Liver (tissue), 3 donors: ENCODE data around the gene TEKT2.

Source experiments
- GABPA ChIP-seq, 2 donors: IDR thresholded peaks in 1 of 2; conservative IDR thresholded peaks in 1 of 2; 2 replicates each; pipeline ENCODE4 v1.6.1; 2016; ENCODE audit warnings: antibody characterized with exemption in 2 of 2, mild to moderate bottlenecking in 1 of 2, moderate library complexity in 1 of 2
- RAD21 ChIP-seq, 2 donors: IDR thresholded peaks; 2 replicates each; pipeline ENCODE4 v1.6.1; 2016; ENCODE audit warnings: antibody characterized with exemption in 2 of 2, mild to moderate bottlenecking in 2 of 2
- TAF1 ChIP-seq: conservative IDR thresholded peaks from 2 replicates; pipeline ENCODE4 v1.6.1; 2016; ENCODE audit warnings: antibody characterized with exemption, mild to moderate bottlenecking
- YY1 ChIP-seq: IDR thresholded peaks from 2 replicates; pipeline ENCODE4 v1.6.1; 2016; ENCODE audit warnings: antibody characterized with exemption, mild to moderate bottlenecking
- TF ChIP-seq, protein P1 (sequence below): IDR thresholded peaks from 2 replicates; pipeline ENCODE4 v1.6.1; 2016; ENCODE audit warnings: antibody characterized with exemption
- TF ChIP-seq, protein P2 (sequence below): IDR thresholded peaks from 2 replicates; pipeline ENCODE4 v1.6.1; 2016; ENCODE audit warnings: antibody characterized with exemption
- TF ChIP-seq, protein P3 (sequence below): fragments of 150-350 bp; IDR thresholded peaks from 2 replicates; pipeline ENCODE4 v1.5.1; 2017; ENCODE audit warnings: improper control_type of control experiment, low read depth, low read length; ENCODE audit not compliant: missing input control
- TF ChIP-seq, protein P4 (sequence below): IDR thresholded peaks from 2 replicates; pipeline ENCODE4 v1.6.1; 2016; ENCODE audit warnings: antibody characterized with exemption
- donor health status: healthy.
- donor health status: healthy.

DNA sequence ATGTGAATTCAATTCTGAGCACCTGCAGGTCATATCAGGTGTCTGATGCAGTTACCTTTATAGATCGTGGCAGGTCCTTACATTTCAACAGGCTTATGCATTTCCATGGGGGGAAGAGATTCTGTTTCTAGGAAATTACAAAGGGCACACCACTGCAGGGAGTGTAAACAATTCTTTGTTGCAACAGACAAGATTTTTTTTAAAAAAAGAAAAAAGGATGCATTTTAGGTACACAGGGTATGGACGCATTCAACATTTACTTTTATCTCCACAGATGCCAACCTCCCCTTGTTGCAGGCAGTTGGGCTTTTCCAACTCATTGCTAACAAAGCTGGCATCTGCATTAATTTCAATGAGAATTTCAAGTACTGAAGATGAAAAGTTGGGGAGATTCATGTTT, 13.5 kb upstream of the TEKT2 start:
- TF ChIP-seq, protein P1, sequence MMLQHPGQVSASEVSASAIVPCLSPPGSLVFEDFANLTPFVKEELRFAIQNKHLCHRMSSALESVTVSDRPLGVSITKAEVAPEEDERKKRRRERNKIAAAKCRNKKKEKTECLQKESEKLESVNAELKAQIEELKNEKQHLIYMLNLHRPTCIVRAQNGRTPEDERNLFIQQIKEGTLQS, result no peak
- TF ChIP-seq, protein P2, sequence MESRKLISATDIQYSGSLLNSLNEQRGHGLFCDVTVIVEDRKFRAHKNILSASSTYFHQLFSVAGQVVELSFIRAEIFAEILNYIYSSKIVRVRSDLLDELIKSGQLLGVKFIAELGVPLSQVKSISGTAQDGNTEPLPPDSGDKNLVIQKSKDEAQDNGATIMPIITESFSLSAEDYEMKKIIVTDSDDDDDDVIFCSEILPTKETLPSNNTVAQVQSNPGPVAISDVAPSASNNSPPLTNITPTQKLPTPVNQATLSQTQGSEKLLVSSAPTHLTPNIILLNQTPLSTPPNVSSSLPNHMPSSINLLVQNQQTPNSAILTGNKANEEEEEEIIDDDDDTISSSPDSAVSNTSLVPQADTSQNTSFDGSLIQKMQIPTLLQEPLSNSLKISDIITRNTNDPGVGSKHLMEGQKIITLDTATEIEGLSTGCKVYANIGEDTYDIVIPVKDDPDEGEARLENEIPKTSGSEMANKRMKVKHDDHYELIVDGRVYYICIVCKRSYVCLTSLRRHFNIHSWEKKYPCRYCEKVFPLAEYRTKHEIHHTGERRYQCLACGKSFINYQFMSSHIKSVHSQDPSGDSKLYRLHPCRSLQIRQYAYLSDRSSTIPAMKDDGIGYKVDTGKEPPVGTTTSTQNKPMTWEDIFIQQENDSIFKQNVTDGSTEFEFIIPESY, result no peak
- TF ChIP-seq RAD21 (IDR thresholded peaks at IDR 0.05) (no peak), YY1 (no peak), TAF1 (no peak), GABPA (IDR thresholded peaks at IDR 0.05 in 1 of 2, conservative IDR thresholded peaks at IDR 0.05 in 1 of 2) (no peak)
- TF ChIP-seq, protein P3, sequence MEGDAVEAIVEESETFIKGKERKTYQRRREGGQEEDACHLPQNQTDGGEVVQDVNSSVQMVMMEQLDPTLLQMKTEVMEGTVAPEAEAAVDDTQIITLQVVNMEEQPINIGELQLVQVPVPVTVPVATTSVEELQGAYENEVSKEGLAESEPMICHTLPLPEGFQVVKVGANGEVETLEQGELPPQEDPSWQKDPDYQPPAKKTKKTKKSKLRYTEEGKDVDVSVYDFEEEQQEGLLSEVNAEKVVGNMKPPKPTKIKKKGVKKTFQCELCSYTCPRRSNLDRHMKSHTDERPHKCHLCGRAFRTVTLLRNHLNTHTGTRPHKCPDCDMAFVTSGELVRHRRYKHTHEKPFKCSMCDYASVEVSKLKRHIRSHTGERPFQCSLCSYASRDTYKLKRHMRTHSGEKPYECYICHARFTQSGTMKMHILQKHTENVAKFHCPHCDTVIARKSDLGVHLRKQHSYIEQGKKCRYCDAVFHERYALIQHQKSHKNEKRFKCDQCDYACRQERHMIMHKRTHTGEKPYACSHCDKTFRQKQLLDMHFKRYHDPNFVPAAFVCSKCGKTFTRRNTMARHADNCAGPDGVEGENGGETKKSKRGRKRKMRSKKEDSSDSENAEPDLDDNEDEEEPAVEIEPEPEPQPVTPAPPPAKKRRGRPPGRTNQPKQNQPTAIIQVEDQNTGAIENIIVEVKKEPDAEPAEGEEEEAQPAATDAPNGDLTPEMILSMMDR, result no peak
- TF ChIP-seq, protein P4, sequence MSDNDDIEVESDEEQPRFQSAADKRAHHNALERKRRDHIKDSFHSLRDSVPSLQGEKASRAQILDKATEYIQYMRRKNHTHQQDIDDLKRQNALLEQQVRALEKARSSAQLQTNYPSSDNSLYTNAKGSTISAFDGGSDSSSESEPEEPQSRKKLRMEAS, result no peak
